Measurements from ENCODE around the gene NCAPH2.

NCAPH2 gene

DNA sequence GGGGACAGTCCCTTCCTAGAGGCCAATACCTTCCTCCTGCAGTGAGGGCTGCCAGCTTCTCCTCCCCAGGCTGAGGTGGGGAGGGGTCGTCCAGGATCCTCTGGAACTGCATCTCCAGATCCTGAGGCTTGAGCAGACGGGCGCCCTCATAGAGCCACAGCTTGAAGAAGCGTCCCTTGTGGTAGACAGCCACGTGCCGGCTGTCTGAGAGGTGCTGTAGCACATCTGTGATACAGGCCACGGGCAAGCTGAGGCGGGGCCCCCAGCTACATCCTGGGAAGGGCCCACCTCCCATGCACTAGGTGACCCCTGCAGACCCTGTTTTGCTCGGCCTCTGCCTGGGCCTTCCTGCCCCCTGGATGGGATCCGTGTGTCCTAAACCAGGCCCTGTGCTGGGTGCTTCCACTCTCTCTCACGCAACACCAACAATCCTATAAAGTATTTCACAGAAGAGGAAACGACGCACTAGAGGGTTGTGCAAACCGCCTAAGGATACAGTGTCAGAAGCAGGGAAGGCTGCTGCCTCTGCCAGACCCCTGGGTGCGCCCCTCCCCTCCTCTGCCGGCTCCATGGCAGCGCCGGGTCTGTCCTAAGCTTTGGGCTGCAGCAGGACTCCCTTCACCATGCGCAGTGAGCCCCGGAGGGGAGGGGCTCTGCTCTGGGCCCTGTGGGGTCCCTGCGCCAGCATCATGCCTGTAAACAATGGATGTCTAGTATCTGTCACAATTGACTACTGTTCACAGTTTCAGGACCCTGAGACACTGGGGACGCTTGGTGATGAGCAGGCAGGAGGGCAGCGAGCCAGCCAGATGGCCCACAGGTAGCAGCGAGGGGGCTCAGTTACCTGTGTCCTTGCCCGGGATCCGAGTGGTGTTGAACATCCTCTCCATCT, 65.7 kb downstream of the NCAPH2 start:
- DNase-seq (ENCODE audit: low read depth): no peak

DNA sequence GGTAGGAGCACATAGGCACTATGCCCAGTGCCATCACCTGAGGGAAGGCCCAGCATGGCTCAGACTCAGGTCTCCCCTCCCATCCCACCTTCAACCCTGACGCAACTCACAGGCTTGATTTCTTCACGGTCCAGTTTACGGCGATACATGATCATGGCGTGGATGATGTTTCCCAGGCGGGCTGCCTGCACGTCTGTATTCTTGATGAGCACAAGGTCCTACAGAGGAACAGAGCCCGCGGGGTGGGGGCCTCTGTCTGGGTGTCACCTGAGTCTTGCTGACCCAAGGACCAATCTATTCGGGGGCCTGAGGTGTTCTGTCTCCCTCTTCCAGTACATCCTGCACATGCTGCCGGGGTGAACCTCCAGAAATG, 66.3 kb downstream of the NCAPH2 start:
- no peak for DNase-seq (ENCODE audit: low read depth)
